T-helper 1 cell (primary cell): ENCODE data around the gene ZPLD1.

Source experiments
- DNase-seq, 5 donors: peaks; one replicate each; pipeline ENCODE4 v3.0.0-alpha.2; 2012 to 2020
- total RNA-seq, 4 donors: gene quantifications; one replicate each; lab custom pipeline; 2026; lab: John Stamatoyannopoulos, UW

Gene ZPLD1
- total RNA-seq: 0 reads per million in 4 donors

DNA sequence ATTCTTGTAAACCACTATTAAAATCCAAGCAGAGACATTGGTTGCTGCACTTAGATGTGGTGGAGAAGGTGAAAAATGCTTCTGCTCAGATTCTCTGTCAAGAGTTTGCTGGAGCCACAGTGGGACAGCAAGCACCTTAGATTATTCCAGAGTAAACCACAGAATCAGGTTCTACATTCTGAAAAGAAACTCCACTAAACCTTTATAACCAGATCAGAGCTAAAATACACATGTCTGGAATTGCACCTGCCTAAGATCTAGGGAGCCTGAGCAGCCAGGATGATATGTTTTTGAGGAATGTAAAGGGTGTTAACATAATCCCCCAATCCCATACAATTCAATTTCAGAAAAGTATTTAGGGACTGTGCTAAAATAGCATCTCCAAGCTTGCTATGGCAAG lies at the start of gene ZPLD1:
Gene ZPLD1, plus strand, starts transcription at position 301 of the 400 bp plus-strand sequence. CDS start 3,473 bp downstream, outside the sequence.
- DNase-seq: no peak

GRCh38 chr3:102390171-102390864 lies 44.5 kb upstream of the ZPLD1 start:
- no peak for DNase-seq

GRCh38 chr3:102390916-102391315 lies 43.9 kb upstream of the ZPLD1 start:
- no peak for DNase-seq

DNA sequence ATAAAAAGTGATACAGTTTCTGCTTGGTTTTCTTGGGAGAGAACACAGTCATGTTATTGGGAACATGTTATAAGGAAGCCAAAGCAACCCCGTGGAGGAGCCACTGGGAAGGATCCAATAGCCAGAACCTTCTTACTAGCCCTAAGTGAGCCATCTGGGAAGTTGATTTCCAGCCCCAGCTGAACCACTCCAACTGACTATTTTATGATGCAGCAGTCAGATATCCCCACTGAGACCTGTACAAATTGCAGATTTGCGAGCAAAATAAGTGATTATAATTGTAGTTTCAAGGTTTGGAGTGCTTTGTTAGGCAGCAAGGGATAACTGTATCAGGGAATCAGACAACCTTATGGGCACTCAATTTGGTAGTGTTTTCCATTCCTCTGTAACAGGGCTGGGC lies 43.3 kb upstream of the ZPLD1 start:
- DNase-seq: no peak

DNA sequence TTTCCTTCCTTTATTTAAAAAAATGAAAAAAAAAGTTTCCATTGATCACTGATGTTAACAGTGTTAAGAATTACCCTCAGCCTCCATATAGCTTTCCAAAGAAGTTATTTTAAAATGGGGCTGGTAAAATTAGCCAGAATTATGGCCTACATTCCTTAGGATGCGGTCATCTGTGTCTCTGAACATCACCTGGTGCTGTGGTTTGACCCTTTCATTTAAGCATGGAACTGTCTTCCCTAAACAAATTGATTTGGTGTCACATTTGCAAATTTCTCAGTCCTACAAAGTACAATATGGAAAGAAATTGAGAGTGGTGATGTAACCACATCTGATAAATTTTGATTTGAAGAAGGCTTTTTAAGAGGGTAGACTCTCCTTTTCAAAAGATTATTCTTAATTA lies 40.3 kb upstream of the ZPLD1 start:
- DNase-seq: no peak

DNA sequence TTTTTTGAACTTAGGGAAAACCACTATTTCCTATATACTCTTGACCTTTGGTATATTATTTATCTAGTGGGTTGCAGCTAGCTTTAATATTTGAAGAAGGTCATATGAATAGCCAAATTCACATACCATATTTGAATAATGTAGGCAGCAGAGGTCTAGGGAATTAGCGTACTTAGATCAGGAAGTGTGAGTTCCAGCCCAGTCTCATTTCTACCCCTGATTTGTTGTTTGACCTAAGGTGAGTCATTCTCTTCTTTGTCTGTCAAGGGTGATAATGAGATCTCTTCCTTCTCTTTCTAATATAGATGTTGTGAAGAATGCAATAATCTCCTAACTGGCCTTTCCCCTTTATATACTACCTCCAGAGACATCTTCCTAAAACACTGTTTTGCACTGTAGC lies 36.6 kb upstream of the ZPLD1 start:
- no peak for DNase-seq

- no peak for DNase-seq
Measured at GRCh38 chr3:102398666-102399065, 36.1 kb upstream of the ZPLD1 start.

- DNase-seq: no peak
Measured at GRCh38 chr3:102400142-102400541, 34.7 kb upstream of the ZPLD1 start.

GRCh38 chr3:102400766-102401165 lies 34.0 kb upstream of the ZPLD1 start:
- DNase-seq: no peak

- DNase-seq: no peak
Measured at GRCh38 chr3:102410616-102411015, 24.2 kb upstream of the ZPLD1 start.

DNA sequence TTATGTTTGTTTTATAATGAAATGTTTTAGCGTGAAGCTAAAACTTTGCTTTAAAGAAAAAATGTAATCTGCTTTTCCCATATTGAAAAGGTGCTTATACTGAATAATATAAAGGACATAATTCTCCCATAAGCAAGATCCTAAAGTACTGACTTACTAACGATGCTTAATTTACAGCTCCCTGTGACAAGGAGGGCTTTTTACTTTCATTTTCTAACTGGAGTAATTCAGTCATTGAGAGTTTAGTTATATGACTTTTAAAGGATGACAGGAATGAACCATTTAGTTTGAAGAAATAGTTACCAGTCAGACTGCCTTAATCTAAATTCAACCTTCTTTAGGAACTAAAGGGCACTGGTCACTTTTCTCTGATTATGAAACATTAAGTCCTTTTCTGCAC lies 19.3 kb upstream of the ZPLD1 start:
- peak in 1 of 5 donors; percentile 16 for DNase-seq

DNA sequence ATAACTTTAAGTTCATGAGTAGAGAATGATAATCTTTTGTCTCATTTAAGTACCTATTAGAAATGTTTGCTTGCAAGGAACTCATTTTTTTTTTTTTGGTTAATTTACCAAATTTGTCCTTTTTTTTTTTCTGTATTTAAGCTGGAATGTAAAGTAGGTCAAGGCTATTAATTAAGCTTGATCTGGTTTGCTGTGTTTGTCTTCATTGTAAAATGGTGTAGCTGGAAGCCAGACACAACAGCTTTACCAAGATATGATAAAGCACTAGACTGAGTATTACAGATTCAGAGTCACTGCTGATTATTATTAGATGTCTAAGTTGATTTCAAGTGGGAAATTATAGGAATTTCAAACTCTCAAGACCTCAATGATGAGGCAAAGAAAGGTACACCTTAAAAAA lies 15.0 kb upstream of the ZPLD1 start:
- no peak for DNase-seq

DNA sequence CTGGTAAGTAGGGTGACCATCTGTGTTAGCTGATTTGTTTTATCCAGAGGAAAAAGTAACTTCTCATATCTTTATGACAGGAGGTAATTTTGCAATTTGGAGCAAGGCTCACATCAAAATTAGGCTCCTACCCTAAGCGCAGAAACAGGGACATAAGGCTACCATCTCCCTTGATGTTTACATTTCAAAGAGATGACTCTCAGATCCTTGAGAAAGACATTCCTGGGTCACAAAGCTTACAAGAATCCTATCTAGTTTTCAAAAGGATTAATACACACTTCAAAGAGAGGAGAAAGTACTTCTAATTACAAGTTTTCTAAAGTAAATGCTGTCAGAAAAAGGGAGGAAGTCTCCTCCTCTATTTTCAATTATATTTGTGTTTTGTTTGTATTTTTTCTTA lies 7.0 kb downstream of the ZPLD1 start:
- no peak for DNase-seq

DNA sequence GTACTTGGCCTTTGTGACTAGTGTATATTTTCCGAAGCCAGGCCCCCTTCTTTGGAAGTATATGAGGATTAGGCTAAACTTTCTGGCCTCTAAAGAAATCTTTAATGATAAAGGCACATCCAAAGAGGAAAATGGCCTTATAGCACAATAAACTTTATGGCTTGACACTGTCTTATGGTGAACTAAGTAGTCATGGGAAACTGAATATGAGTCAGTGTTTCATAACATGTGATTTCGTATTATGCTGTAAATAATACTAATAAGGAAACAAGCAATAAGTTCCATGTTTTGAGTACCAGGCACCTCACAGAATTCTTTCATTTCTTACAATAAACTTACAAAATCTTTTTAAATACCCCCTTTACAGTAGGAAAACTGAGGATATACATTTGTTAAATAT lies 8.2 kb downstream of the ZPLD1 start:
- no peak for DNase-seq

GRCh38 chr3:102444101-102444500 lies 9.3 kb downstream of the ZPLD1 start:
- DNase-seq: no peak

DNA sequence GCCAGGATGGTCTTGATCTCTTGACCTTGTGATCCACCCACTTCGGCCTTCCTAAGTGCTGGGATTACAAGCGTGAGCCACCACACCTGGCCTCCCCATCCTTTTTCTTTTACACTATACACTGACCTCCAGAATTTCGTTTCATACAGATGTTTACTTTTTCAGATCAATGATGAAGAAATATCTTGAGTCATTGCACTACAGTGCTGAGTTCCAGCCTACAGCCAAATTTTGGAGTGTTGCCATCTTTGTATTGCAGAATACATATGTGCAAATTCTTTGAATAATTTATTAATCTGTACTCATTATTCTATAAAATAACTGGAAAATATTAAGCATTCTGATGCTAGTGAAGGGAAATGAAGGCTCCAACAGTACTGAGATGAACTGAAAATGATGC lies 12.5 kb downstream of the ZPLD1 start:
- no peak for DNase-seq

DNA sequence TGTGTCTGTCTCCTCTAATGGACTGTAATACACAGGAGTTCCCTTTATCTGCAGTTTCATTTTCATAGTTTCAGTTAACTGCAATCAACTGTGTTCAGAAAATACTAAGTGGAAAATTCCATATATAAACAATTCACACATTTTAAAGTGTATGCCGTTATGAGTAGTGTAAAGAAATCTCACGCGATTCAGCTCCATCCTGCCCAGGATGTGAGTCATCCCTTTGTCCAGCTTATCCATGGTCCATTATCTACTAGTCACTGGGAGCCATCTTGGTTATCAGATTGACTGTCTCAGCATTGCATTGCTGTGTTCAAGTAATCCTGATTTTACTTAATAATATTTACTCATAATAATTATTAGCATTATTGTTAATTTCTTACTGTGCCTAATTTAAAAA lies 14.5 kb downstream of the ZPLD1 start:
- no peak for DNase-seq

DNA sequence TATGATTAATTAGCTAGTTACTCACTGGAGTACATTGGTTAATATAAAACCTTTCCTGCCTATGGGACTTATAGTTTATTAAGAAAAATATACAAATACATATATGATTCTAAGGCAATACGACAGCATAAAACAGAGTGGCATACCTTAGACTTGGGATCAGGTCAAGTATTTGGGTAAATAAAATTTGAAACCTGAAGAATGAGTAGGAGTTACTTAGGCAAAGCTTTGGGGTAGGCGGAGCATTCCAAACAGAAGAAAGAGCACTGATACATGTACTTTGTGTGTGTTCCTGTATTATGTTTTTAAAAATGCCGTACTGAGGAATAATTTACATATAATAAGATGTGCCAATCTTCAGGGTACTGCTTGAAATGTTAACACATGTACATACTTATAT lies 15.1 kb downstream of the ZPLD1 start:
- no peak for DNase-seq

DNA sequence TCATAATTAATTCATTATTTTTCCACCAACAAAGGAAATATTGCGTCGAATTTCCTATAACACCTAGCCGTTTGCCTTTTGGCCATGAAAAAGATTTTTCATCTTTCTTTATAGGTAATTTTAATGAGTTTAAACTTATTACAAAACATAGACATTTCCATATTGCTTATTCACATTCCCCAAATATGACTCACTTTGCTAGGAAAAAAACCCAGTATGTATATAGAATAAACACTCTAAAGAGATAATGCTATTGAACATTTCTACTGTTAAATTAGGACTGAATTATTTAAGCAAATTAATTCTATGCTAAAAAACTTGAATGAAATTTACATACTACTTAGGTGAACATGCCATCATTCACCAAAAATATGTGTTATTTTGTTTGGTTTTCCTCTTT lies 16.2 kb downstream of the ZPLD1 start:
- DNase-seq: no peak

DNA sequence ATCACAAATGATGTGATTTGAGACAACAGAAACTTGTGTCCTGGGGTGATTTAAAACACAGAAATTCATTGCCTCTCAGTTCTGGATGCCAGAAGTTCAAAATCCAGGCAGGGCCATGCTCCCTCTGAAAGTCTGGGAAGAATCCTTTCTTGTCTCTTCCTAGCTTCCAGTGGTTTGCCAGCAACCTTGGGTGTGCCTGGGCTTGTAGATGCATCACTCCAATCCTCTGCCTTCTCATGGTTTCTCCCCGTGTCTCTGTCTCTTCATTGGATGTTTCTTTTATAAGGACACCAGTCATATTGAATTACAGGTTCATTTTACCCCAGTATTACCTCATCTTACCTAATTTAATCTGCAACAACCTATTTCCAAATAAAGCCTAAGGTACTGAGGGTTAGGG lies 16.7 kb downstream of the ZPLD1 start:
- no peak for DNase-seq

DNA sequence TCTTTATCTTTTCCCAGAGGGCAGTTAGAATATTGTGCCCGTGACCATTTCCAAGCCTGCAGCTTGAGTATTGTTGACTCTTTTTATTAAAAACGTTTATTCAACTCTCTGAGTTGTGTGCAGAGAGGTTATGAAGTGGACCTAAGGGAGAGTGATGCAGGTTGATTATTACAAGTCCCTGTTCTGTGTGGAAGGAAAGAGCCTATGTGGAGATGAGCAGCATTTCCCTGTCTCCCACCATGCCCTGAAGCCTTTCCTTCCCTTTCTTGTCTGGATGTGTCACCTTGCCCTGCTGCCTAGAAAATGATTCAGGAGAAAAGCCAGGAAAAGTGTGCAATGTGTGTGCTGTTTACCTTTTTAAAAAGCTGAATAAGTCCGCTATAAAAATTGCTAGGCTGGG lies 19.4 kb downstream of the ZPLD1 start:
- DNase-seq: no peak

DNA sequence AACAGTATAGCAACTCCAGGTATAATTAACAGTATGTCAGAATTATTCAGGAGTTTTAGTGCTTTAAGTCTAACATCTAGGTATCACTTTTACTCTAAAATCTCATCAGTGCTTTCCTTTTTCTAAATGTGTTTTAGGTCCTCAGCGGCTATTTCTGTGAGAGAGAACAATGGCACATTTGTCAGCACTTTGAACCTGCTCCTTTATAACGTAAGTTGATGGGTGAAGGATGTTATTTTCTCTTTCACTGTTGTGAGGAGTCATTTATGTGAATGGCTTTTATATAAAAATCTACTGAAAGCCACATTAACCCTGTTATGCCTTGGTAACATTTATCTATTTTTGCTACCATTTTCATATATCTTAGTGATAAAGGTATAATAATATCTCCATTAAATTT lies 22.8 kb downstream of the ZPLD1 start:
- no peak for DNase-seq

DNA sequence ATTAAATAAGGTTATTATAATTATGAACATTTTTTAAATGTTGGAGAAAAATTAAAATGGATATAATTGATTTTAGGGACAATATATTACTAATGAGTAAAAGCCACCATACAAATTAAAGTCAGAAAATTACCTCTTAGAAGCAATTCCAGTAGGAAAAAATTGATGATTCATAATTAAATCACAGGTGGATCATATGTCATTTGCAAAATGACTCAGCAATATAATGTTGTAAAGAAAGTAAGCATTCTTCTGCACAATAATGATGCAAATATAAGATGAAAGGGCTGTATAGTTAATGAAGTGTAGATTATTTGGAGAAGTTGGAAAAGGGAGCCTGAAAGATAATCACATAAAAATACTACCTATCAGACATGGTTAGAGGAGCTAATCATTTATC lies 25.8 kb downstream of the ZPLD1 start:
- no peak for DNase-seq

GRCh38 chr3:102464261-102464660 lies 29.4 kb downstream of the ZPLD1 start:
- DNase-seq: no peak

DNA sequence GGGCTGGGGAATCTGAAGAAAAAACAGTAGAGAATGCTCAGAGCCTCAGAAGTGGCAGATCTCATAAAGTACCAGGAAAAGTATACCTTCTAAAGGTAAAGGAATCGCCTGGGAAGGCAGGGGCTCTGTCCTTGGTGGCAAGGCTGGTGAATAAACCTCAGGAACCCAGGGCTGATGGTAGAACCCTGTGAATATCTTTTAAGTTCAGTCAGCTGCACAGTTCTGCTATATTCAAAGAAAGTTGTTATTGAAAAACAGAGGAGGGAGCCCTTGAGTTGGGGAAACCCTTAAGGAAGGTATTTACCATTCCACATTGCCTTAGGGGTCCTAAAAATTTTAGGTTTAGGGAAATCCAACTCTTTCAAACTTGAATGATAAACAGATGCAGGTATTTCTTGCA lies 31.2 kb downstream of the ZPLD1 start:
- no peak for DNase-seq
